Epidermal melanocyte (primary cell): Measurements from ENCODE around the gene NIP7.
"Not testable (repeated sequence)": the region's sequence is repeated elsewhere in the genome, so short reads cannot be mapped to it uniquely, and the experiment has no call there.

ENCODE experiments used
- DNase-seq: peaks from one replicate; pipeline ENCODE4 v3.0.0; 2011; ENCODE audit warnings: low spot score; ENCODE audit not compliant: insufficient read length

NIP7 gene

GRCh38 chr16:69339289-69340094 lies at the start of gene NIP7, which contains the start of gene COG8:
Gene NIP7 (plus strand): TSS chr16:69339772. CDS start chr16:69339830, 58 bp downstream.
Gene COG8 (minus strand): TSS chr16:69339564. CDS start chr16:69339552, 12 bp downstream.
- DNase-seq = peak; percentile 91

DNA sequence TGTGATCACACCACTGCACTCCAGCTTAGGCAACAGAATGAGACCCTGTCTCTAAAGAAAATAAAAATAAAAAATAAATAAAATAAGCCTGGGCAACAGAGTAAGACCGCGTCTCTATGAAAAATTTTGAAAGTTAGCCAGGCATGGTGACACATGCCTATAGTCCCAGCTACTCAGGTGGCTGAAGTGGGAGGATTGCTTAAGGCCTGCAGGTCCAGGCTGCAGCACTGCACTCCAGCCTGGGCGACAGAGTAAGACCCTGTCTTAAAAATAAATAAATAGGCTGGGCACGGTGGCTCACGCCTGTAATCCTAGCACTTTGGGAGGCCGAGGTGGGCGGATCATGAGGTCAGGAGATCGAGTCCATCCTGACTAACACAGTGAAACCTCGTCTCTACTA lies 47.9 kb upstream of the NIP7 start:
- DNase-seq = not testable (repeated sequence)

GRCh38 chr16:69293401-69293800 lies 46.2 kb upstream of the NIP7 start:
- no peak for DNase-seq

GRCh38 chr16:69294051-69294450 lies 45.5 kb upstream of the NIP7 start:
- DNase-seq = no peak

- DNase-seq = not testable (repeated sequence)
Measured at GRCh38 chr16:69296771-69297170, 42.8 kb upstream of the NIP7 start.

DNA sequence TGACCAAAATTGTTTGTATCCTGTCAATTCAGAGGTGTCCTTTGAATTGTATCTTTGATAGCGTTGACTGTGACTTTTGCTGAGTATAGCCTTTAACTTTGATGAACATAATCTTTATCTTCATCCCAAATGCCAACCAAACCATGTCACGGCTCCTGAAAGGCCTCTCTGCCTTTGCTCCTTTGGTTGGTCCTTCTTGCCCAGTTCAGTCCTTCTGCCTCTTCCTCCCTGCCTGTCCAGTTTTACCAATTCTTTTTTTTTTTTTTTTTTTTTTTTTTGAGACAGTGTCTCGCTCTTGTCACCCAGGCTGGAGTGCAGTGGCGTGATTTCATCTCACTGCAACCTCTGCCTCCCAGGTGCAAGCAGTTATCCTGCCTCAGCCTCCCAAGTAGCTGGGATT lies 41.3 kb upstream of the NIP7 start:
- no peak for DNase-seq

GRCh38 chr16:69301187-69301586 lies 38.4 kb upstream of the NIP7 start:
- DNase-seq = no peak

DNA sequence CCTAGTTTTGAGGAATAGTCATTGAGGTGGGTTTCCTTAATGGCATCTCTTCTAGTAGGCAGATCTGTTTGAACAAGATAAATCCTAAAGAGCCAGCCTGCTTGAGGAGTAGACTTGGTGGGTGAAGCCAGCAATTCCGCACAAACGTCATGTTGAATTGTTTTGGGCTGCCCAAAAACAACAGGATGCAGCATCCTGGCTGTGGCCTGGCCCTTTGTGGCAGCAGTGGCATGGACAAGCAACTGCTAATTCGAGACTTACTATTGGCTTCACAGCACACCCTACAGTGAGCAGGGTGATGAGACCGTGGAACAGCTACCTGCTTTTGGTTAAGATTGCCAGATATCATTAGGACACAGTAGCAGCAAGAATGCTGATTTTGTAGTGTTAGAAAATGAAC lies 37.7 kb upstream of the NIP7 start:
- no peak for DNase-seq

- no peak for DNase-seq
Measured at GRCh38 chr16:69302301-69302700, 37.3 kb upstream of the NIP7 start.

DNA sequence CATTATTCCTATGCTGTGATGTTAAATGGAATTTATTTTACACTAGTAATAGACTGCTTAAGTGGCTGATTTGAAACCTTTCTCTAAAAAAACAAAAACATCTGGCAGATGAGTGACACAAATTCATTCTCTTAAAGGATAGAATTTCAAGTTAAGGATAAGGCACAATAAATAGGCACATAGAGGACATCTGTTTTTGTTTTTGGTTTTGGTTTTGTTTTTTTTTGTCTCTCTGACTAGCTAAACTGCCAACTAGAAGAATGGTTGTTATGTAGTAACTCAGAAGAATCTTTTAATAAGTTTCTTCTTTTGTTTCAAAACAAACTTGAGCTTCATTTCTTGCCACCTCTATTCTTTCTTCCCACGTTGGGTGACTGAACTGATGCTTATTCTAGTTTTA lies 33.5 kb upstream of the NIP7 start:
- no peak for DNase-seq

- no peak for DNase-seq
Measured at GRCh38 chr16:69307091-69307490, 32.5 kb upstream of the NIP7 start.

DNA sequence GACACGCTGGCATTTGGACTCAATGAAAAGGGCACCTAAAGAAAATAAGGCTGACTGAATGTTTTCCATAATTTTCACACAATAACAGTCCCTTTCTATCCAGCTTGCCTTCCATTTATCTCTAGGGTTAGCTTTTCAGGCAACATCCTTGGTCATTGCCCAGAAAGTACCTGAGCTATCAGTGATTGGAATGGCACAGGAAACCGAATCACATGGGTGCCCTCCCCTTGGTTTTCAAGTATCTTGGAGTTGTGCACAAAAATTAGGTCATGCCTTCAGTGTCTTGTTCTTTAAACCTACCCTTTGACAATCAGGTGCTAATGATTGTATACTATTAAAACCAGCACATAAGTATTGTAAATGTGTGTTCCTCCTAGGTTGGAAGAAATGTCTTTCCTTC lies 31.7 kb upstream of the NIP7 start:
- no peak for DNase-seq

DNA sequence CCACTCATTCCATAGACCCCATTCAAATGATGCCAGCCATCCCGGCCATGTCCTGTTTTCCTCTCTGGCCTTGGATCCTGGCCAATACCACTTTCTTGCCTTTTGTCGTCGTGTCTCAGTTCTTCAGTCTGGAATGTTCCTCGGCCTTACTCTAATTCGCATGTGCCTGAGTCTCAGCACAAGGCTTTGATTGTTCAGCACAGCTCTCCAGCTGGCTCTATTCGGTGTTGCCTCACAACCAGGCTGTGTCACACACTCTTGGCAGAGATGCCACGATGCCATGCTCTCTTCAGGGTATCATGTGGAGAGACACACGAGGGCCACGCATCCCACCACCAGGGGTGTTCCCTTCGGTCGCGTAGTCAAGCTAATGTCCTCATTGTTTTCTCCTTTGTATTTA lies 30.3 kb upstream of the NIP7 start:
- no peak for DNase-seq

DNA sequence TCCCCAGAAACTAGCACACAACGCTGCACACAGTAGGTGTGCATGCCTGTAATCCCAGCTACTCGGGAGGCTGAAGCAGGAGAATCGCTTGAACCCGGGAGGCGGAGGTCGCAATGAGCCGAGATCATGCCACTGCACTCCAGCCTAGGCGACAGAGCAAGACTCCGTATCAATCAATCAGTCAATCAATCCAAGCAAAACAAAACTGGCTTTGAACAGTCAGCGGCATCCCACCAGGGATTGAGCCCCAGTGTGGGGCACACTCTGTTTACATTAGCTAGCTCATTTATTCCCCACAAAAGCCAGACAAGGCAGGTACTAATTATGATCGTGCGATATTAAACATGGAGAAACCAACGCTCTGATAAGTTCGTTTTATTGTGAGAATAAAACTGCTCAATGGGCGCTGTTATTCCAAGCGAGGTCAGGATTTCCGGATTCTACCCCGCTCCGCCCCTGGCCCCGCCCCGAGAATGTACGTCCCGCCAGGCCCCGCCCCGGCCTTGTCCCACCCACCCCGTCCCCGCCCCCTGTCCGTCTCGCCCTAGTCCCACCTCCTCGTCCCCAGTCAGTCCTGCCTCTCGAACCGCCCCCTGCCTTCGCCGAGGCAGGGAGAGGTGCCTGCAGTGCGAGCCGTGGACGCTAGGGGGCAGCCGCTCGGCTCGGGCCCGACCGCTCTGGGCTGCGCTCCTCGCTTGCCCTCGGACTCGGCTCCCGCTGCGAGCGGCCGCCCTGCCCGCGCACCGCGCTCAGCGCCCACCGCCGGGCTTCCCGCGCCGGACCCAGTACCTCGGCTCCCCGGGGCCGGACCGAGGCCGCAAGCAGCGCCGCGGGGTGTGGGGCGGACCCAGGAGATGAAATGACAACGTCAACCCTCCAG lies 28.7 kb upstream of the NIP7 start, which contains the start of gene VPS4A:
TSS of gene VPS4A (plus strand) at position 698 of the 880 bp plus-strand sequence. CDS start at position 860, 162 bp downstream.
- peak; percentile 89 for DNase-seq

GRCh38 chr16:69311533-69312387 lies 27.8 kb upstream of the NIP7 start:
- peak; percentile 16 for DNase-seq

DNA sequence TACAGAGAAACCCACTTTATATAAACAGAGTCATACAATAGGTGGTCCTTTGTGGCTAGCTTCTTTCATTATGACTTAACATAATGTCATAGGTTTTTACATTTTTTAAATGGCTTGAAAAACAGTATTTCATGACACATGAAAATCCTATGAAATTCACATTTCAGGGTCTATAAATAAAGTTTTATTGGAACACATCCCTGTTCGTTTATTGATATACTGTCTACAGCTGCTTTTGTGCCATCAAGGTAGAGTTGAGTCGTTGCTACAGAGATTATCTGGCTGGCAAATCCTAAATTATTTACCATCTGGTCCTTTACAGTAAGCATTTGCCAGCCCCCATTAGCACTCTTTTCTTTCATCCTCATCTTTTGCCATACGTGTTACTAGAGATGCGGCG lies 26.1 kb upstream of the NIP7 start:
- no peak for DNase-seq

DNA sequence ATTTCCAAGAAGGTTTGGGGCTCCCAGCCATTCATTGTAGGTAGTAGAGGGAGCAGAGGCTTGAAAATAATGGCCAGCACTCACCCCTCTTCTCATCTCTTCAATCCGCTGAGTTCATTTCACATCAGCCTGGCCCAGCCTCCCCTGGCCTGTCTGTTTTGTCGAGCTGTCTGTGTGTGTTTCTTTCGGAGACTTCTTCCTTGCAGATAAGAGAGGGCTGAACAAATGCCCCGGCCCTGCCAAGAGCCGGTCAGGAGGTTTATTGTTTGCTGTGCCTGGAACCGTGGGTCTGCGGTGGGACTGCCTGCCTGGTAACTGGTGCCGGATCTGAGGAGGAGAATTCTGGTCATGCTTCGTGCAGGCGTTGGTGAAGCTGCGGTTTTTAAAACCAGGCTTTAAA lies 25.0 kb upstream of the NIP7 start:
- no peak for DNase-seq

DNA sequence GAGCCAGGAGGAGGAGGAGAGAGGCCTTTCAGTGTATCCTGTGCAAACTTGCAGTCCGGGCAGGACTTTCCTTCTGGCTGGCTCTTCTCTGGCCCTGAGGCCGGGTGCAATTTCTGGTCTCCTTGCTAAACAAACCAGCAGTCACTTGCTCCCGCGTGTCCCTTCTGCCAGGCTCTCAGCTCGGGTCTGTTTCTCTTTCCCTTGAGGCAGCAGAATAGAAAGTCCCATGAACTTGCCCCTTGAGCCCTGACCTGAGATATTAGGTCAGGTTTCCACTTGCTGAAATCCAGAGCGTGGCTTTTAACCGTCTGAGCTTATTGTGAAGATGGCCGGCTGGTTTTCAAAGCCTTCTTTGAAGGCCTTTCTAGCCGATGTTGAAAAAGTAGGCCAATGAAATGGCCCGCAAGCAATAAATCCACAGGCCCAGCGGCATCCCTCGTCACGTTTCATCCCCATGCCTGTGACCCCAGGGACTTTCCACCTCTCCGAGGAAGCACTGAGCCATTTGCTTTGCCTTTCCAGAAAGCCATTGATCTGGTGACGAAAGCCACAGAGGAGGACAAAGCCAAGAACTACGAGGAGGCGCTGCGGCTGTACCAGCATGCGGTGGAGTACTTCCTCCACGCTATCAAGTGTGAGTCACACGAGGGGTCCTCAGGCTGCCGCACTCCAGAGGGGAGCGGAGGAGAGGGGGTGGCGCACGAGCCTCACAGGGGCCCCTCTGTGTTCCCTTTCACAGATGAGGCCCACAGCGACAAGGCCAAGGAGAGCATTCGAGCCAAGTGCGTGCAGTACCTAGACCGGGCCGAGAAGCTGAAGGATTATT lies 23.9 kb upstream of the NIP7 start:
- DNase-seq = no peak

- no peak for DNase-seq
Measured at GRCh38 chr16:69316595-69317034, 23.0 kb upstream of the NIP7 start.

DNA sequence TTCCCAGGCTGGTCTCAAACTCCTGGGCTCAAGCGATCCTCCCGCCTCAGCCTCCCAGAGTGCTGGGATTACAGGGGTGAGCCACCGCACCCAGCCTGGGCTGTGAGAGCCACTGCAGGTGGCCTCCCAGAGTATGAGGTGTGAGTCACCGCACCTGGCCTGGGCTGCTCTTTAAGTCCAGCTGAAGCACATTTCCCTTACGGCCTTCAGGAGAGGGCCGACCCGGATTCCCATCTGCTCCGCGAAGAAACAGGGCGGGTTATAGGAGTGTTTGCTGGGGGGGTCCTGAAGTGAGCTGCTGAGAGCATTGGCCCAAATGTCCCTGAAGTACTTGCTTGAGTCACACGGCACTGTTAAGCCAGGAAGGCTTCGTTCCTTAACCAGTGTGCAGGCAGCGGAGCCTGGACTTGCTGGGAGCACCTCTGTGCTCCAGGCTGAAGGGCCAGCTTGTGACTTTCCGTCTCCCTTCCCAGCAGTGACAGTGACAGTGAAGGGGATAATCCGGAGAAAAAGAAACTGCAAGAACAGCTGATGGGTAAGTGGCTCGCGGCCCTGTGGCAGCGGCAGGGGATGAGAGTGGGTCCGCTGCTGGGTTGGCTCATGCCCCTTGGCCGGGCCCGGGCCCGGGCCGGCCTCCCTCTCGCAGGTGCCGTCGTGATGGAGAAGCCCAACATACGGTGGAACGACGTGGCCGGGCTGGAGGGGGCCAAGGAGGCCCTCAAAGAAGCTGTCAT lies 21.2 kb upstream of the NIP7 start:
- DNase-seq = no peak
